ENCODE measurements around the gene CCL5.

DNA sequence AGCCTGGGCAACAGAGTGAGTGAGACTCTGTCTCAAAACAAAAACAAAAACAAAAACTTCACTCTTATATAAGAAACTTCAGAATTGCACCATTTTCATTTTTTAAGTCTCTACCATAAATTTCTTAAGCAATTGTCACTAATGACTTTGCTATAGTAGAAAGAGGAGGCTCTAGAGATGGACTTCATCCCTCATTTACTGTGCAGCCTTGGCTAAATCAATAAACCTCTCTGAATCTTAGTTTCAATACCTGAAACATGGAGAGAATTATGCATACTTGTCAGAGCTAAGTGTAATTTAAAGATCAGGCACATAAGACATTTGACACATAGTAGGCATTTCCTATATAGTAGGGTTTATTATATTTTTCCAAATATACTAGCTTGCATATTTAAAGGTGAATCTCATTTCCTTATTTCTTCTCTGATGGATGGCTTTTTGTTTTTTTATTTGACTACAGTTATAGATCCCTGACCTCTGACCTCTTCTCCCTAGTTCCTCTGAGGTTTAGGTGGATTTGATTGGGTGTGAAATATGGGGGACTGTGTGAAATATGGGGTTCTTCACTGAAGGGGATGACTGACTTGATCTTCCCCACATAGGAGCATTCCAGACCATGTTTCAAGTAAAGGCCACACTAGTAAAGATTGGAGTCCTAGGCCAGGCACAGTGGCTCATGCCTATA lies 2.7 kb downstream of the CCL5 start:
- TF ChIP-seq JUND (IDR thresholded peaks at IDR 0.05), result no peak
- TF ChIP-seq CTCF (IDR thresholded peaks at IDR 0.05 in 2 of 3, conservative IDR thresholded peaks at IDR 0.05 in 1 of 3; ENCODE audit: borderline replicate concordance in 1 of 3, insufficient read depth in 1 of 3, low read depth in 2 of 3, low read length in 2 of 3), result no peak
- TF ChIP-seq EZH2phosphoT487 (IDR thresholded peaks at IDR 0.05; ENCODE audit: borderline replicate concordance), result no peak

Data from HCT116 (cell line).